ENCODE data around the gene SLC38A9.

GRCh38 chr5:55671975-55672374 lies 40.1 kb downstream of the SLC38A9 start:
- TF ChIP-seq POLR2AphosphoS5 (IDR thresholded peaks at IDR 0.05; ENCODE audit: low read depth, low read length) (no peak), POLR2A (IDR thresholded peaks at IDR 0.05; ENCODE audit: low read depth, low read length) (no peak), SPI1 (IDR thresholded peaks at IDR 0.05; ENCODE audit: low read depth, low read length) (no peak), TAF1 (IDR thresholded peaks at IDR 0.05; ENCODE audit: low read depth, low read length) (no peak)
